Rectal smooth muscle tissue (tissue), 1 donor: Measurements from ENCODE around the gene ARHGEF28.

ENCODE experiments used
- H3K27ac ChIP-seq: one replicate; pipeline ENCODE4 v1.7.0; 2013; ENCODE audit warnings: low read depth, low read length, inconsistent platforms
- H3K27me3 ChIP-seq: one replicate; pipeline ENCODE4 v1.7.0; 2013; ENCODE audit warnings: low read length; ENCODE audit not compliant: control insufficient read depth, insufficient read depth
- H3K36me3 ChIP-seq: one replicate; pipeline ENCODE4 v1.7.0; 2013; ENCODE audit warnings: low read length; ENCODE audit not compliant: control insufficient read depth, insufficient read depth
- H3K4me1 ChIP-seq: one replicate; pipeline ENCODE4 v1.7.0; 2013; ENCODE audit warnings: low read length; ENCODE audit not compliant: control insufficient read depth, insufficient read depth
- H3K4me3 ChIP-seq: one replicate; pipeline ENCODE4 v1.7.0; 2013; ENCODE audit warnings: low read length
- H3K9ac ChIP-seq: one replicate; pipeline ENCODE4 v1.7.0; 2013; ENCODE audit warnings: low read length

The ARHGEF28 gene

DNA sequence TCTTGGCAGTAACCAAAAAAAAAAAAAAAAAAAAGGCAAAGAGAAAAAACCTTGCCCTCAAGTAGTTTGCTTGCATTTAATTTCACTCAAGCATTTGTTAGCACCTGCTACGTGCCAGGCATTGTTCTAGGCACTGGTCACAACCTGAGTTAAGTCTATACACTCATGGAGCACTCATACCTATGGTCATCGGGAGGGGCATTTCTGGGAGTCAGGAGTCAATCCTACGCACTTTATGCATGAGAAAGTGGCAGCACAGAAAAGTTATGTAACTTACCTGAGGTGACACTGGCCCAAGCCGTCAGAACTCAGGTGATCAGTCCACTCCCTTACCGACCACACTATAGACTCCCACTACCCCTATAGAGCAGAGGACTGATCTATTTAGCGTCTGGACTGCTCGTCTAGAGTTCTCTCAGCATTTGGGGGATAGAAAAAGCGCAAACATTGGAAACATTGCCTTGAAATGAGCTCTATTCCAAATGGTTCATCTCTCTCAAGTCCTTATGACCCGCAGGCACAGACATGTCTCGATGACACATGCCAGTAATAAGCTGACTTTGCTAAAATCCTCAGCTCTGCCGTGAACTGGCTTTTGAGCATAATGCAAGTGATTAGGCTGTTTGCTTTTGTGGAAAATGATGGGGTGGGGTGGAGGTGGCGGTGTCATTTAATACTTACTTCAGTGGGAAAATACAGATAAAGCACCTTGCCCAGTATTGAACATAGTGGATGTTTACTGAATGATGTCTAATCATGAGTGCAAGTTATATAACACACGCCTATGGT is 160.2 kb downstream of the ARHGEF28 start:
- Histone ChIP-seq H3K4me3 (no peak overlapping the region), H3K27ac (no peak overlapping the region), H3K4me1 (no peaks in the 10 kb centered on the region), H3K27me3 (no peaks in the 10 kb centered on the region), H3K36me3 (no peaks in the 10 kb centered on the region), H3K9ac (no peak overlapping the region)

DNA sequence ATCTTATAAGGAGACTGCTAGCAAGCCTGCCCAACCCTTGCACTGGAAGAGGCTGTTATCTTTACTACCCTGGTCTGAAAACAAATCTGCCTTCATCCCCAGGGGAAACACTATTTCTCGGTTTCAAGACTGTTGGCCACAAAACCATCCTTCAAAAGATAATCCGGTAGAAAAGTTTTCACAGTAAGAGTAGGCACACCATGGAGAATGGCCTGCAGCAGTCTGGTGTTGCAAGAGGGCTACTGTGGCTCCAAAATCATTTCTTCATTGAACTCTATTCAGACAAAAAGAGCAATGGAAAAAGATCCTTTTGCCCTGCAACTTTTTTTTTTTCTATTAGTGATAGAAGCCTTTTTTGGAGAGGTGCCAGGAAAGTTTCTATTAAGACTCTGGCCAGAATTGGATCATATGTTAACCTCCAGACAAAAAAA is 163.9 kb downstream of the ARHGEF28 start:
- Histone ChIP-seq H3K4me3 (no peak overlapping the region), H3K36me3 (no peaks in the 10 kb centered on the region), H3K27ac (no peak overlapping the region), H3K9ac (no peak overlapping the region), H3K27me3 (no peaks in the 10 kb centered on the region), H3K4me1 (no peaks in the 10 kb centered on the region)

DNA sequence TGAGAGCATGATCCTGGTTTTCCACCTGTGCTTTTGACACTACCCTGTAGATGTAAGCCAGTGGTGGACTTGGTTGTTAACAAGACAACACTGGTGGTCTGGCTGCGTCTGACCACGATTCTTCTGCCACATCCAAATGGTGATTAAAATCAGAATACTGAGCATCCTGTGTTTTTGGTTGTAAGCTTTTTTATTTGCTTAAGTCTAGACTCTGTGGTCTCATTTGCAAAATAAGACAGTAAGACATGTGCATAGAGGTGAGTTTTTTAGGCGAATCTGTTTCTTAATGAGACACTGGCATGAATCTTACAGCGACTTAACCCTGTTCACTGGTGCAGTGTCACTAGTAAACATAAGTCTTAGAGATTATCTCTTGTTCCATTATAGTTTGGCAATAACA is 165.4 kb downstream of the ARHGEF28 start:
- no peaks in the 10 kb centered on the region for H3K4me1 ChIP-seq
- H3K36me3 ChIP-seq, result no peaks in the 10 kb centered on the region
- no peak overlapping the region for H3K27ac ChIP-seq
- H3K9ac ChIP-seq, result no peak overlapping the region
- no peak overlapping the region for H3K4me3 ChIP-seq
- no peaks in the 10 kb centered on the region for H3K27me3 ChIP-seq

DNA sequence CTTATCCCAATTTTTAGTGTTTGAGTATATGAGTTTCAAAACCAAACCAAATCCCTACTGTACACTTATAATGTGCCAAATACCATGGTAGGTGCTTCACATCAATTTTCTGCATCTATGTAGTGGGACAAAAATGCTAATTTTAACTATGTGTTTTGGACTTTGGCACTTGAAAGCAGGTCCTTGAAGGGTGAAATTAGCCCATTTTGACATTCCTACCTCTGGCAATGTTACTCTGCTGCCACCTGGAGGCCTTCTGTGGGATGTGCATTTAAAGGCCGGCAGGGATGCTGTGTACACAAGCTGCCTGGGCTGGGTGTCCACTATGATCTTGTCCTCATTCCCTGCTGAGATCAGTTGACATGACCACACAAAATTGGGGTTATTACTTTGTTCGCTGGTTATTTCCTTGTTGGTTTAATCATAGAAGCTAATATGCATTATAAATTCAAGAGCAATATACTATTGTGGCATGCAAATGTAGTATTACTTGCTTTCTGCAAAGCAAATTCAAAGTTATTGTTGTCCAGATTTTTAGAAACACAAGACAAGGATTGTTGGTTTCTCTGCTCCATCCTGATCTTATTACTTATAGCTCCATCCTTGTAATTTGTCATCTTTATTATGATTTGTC is 166.8 kb downstream of the ARHGEF28 start:
- Histone ChIP-seq H3K27ac (no peak overlapping the region), H3K4me3 (no peak overlapping the region), H3K27me3 (no peaks in the 10 kb centered on the region), H3K4me1 (no peaks in the 10 kb centered on the region), H3K9ac (no peak overlapping the region), H3K36me3 (no peaks in the 10 kb centered on the region)

DNA sequence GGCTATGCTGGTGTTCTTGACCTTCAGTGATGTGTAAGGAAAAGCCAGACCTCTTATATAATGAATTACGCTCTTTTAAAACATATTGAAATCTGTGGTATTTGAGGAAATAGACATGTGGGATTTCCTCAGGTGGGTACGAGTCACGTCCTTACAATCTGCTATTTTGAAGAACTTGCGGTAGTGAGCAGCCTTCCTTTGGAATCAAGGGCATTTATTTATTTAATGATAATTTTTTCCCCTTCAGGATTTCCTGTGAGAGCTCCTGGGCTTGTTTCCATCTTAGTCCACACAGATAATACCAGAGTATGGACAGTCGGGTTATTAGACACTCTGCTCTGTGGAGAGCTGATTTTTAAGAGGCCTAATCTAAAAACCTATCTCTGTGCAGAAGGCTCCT is 167.9 kb downstream of the ARHGEF28 start:
- Histone ChIP-seq H3K9ac (no peak overlapping the region), H3K27ac (no peak overlapping the region), H3K36me3 (no peaks in the 10 kb centered on the region), H3K27me3 (no peaks in the 10 kb centered on the region), H3K4me1 (no peaks in the 10 kb centered on the region), H3K4me3 (no peak overlapping the region)

DNA sequence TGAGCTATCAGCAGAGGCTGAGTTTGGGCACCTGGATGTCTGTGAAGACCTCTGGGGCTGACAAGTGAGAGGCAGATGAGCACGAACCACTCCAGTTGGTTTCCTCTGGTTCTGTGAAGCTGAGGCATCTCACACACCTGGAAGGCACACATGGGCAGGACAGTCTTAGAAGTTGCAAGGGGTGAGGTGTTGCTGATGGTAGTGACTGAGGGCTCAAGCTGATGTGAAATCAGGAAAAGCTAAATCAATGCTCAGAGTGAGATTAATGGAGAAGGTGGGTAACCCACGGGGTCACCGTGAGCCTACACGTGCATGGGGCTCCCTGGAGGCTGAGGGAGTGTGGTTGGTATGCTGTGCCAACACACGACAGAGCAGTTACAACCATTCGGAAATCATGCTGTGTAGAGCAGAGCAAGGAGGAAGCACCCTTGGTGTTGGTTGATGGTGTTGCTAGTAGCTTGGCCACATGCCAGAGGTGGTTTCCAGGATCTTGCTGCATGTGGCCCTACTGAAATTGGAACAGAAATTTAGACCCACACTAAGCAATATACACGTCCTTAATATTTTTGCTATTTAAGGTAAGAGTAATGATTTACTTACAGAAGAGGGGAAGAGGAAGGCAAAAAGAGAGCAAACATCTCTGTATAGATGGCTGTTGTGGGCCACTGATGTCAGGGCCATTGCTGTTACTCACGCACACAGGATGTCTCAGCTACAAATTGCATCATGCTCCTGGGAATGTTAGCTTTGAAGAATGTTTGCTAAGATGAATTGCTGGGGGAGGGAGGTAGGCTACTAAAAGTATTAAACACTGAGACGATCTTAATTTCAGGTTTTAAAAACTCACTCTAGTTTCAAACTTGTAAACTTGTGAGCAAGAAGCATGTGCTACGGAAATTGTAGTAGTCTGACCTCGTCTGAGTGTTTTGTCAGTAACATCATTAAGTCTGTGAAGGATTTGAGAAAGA is 170.5 kb downstream of the ARHGEF28 start:
- Histone ChIP-seq H3K4me3 (no peak overlapping the region), H3K27me3 (no peaks in the 10 kb centered on the region), H3K27ac (no peak overlapping the region), H3K9ac (no peak overlapping the region), H3K4me1 (no peaks in the 10 kb centered on the region), H3K36me3 (no peaks in the 10 kb centered on the region)

DNA sequence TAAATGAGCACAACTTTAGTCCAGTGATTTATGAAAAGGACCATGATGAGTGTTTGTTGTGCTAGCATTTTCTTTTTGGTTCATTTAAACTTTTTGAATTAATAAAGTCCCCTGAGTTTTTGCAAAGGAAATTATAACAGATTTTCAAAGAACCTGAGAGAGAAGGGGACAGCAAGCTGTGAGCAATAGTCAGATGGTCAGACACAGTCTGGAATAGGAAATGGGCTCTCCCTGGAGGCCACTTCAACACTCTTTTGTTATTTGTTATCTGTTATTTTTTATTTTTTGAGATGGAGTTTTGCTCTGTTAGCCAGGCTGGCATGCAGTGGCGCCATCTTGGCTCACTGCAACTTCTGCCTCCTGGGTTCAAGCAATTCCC is 171.1 kb downstream of the ARHGEF28 start:
- H3K9ac ChIP-seq, result no peak overlapping the region
- no peak overlapping the region for H3K4me3 ChIP-seq
- H3K27me3 ChIP-seq, result no peaks in the 10 kb centered on the region
- H3K4me1 ChIP-seq, result no peaks in the 10 kb centered on the region
- H3K27ac ChIP-seq, result no peak overlapping the region
- H3K36me3 ChIP-seq, result no peaks in the 10 kb centered on the region

DNA sequence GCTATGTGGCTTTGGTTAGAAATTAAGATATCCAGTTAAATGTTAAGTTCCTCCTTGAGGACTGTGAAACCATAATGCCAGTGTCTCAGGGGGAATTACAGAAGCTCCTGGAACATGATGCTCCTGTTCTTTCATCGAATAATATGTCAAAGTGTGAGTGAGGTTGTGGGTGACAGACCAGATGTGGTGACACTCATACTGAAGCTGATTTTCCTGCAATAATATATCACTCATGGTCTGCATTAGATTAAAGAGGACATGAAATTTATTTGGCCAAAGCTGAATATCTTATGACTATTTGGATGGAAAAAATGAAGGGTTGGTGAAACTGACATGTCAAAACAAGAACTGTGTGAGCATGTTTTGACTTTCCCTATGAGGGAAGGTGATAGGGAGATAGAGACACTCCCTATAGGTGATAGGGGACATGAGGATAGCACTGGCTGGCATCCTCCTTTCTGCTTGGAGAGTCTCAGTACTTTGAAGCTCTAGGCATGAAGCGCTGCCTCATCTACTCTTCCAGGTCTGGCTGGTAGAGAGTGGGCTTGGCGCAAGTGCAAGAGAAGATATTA is 173.5 kb downstream of the ARHGEF28 start:
- Histone ChIP-seq H3K27ac (no peak overlapping the region), H3K9ac (no peak overlapping the region), H3K36me3 (no peaks in the 10 kb centered on the region), H3K27me3 (no peaks in the 10 kb centered on the region), H3K4me1 (no peaks in the 10 kb centered on the region), H3K4me3 (no peak overlapping the region)

DNA sequence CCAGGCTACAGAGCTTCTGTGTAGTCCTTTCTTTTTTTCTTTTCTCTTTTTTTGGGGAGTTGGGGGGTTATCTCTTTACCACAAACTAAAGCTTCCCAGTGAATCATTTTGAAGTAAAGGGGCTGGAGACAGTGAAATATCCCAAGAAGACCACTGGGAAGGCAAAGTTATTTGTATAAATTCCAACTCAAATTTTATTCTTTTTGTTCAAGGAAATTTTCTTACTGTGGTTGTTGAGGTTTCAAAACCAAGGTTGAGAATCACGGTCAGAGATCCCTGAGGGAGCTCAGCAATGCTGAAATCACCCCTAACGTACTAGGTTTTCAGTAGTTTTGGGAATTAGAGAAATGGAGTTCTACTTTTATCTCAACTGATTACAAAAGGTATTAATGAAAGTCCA is 175.7 kb downstream of the ARHGEF28 start:
- no peak overlapping the region for H3K27ac ChIP-seq
- no peaks in the 10 kb centered on the region for H3K36me3 ChIP-seq
- H3K4me1 ChIP-seq, result no peaks in the 10 kb centered on the region
- H3K27me3 ChIP-seq, result no peaks in the 10 kb centered on the region
- no peak overlapping the region for H3K9ac ChIP-seq
- no peak overlapping the region for H3K4me3 ChIP-seq

DNA sequence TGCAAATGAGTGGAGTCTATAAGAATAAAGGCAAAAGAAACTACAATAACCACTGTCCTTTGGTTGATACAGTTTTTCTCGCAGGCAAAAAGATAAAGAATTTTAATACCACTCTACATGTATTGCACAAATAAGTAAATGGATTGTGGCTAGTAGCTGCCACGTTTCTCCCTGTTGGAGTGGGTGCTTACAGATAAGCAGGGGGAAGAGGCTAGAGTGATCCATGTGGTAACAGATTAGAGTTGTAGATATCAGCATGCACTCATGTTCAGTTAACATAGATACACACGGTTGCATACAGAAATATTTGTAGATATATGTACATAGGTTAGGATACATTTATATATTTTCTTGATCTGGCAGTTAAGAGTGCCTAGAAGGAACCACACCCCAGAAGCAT is 179.5 kb downstream of the ARHGEF28 start:
- no peaks in the 10 kb centered on the region for H3K27me3 ChIP-seq
- no peaks in the 10 kb centered on the region for H3K36me3 ChIP-seq
- H3K4me1 ChIP-seq, result no peaks in the 10 kb centered on the region

DNA sequence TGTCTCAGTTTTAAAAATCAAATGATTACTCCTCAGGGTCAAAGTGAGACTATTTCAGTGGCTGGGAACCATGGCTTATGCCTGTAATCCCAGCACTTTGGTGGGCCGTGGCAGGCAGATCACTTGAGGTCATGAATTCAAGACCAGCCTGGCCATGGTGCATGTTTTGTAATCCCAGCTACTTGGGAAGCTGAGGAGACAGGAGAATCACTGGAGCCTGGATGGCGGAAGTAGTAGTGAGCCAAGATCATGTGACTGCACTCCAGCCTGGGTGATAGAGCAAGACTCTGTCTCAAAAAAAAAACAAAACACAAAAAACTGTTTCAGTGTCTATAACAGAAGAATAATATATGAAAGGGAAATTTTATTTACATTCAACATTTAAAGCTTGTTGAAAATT is 182.9 kb downstream of the ARHGEF28 start:
- Histone ChIP-seq H3K27me3 (no peaks in the 10 kb centered on the region), H3K27ac (no peak overlapping the region), H3K9ac (no peak overlapping the region), H3K36me3 (no peaks in the 10 kb centered on the region), H3K4me1 (no peaks in the 10 kb centered on the region), H3K4me3 (no peak overlapping the region)

More for the DNA sequence above, 179.5 kb downstream of the ARHGEF28 start:
- no peak overlapping the region for H3K9ac ChIP-seq
- H3K27ac ChIP-seq, result no peak overlapping the region
- H3K4me3 ChIP-seq, result no peak overlapping the region

DNA sequence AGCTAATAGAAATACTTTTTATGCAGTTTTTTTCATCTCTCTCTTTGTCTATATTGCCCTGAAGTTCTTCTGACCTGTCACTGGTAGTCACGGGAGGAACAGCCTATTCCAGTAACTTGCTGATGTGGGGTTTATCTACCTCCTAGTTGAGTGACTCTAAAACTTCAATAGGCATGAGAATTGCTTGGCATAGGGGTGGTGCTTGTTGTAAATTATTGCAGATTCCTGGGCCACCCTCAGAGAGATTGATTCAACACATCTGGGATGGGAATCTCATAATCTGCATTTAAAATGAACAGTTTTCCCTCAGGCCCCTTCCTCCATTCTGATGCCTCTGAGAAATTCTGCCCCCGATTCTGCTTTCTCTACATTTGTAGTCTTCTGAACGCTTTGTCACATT is 184.4 kb downstream of the ARHGEF28 start:
- Histone ChIP-seq H3K4me3 (no peak overlapping the region), H3K36me3 (no peaks in the 10 kb centered on the region), H3K9ac (no peak overlapping the region), H3K4me1 (no peaks in the 10 kb centered on the region), H3K27me3 (no peaks in the 10 kb centered on the region), H3K27ac (no peak overlapping the region)
